GM08714 (cell line): ENCODE data around the gene SLC7A8.

ENCODE experiments used
- H3K4me3 ChIP-seq: fragments of 200-500 bp; sonication (Bioruptor generic); 2 replicates; pipeline ENCODE4 v1.5.1; 2014; ENCODE audit warnings: mild to moderate bottlenecking, low read length, inconsistent platforms
- ZNF274 ChIP-seq: IDR thresholded peaks from 2 replicates; pipeline ENCODE4 v1.6.1; 2012; ENCODE audit warnings: mild to moderate bottlenecking, low read depth, low read length

Gene SLC7A8

DNA sequence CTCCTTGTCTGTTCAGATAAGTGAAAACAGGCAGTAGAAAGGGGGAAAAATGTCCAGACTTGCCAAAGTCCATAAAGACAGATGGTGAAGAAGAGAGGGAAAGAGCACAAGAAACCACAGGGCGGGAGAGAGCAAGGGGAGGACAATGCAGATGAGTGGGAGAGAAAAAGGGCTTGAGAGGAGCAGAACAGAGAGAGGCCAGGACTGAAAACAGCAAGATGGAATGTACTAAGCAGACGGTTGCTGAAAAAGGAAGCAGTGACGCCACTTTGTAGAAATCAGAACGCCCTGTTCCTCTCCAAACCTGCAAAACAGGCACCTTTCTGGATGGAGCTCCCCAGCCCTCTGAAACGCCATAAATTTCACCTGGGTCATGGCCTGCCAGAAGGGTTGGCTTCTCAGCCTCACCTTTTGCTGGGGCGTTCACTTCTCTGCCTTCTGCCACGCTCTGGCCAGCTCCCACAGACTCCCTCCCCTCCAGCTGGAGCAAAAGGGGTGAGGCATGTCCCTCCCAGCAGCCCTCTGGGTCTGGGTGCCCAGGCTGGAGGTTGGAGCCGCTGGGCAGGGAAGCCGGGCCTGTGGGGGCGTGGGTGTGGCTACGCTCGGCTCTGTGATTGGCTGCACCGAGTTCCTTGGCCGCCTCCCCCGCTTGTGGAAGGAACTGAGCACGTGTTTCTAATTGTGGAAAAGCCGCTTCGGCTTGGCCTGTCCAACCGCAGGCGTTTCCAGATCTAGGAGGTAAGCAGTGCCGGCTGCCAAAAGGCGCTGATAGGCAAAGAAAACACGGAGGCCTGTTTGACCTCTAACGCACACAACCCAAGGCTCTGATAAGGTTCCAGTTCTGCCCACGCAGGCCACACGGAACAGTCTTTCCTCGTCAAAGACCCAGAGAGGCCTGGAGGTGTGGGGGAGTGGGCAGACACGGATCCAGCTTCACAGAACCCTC, 29.3 kb downstream of the SLC7A8 start:
- H3K4me3 ChIP-seq = no peak overlapping the region
- TF ChIP-seq ZNF274 = no peak

DNA sequence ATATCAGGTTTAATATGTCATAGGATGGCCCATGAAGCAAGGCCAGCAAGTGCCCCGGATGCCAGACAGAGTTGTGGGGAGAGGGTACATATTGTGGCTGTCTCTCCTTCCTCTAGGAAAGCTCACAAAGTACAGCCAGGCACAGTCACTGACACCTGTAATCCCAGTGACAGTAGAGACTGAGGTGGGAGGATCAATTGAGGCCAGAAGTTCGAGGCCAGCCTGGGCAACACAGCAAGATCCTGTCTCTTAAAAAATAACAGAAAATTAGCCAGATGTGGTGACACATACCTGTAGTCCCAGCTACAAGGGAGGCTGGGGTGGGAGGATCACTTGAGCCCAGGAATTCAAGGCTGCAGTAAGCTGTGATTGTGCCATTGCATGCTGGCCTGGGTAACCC, 32.1 kb downstream of the SLC7A8 start:
- TF ChIP-seq ZNF274 = no peak
- H3K4me3 ChIP-seq = no peak overlapping the region

DNA sequence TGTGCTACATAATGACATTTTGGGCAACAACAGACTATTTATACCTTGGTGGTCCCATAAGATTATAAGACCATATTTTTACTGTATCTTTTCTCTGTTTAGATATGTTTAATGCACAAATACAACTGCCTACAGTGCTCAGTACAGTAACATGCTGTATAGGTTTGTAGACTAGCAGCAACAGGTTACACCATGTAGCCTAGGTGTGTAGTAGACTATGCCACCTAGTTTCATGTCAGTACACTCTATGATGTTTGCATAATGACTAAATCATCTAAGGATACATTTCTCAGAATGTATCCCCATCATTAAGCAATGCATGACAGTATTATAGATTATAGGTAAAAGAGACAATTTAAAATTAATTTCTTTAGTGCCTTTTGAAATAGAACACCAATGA, 33.7 kb downstream of the SLC7A8 start:
- no peak for TF ChIP-seq ZNF274
- no peak overlapping the region for H3K4me3 ChIP-seq

DNA sequence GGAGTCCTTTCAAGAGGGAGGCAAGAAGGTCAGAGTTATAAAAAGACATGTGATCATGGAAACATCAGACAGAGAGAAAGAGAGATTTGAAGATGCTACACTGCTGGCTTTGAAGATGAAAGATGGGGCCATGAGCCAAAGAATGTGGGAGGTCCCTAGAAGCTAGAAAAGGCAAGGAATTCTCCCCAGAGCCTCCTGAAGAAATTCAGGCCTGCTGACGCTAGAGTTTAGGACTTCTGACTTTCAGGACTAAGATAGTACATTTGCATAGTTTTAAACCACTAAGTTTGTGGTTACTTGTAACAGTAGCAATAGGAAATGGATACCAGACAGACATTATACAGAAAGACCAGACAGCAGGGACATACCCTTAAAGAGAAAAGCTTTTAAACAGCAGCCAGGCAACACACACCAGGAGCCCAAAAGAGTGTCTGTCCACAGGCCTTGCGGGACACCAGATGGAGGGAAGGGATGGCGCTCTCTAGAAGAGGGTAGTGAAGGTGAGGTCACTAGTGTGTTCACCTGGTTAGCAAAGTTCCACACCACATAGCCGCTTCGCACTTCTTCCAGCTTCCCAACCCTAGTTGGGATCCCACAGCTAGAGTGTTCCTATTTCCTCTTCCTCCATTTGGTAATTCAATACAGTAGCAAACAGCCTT, 34.7 kb downstream of the SLC7A8 start:
- TF ChIP-seq ZNF274 = no peak
- no peak overlapping the region for H3K4me3 ChIP-seq

DNA sequence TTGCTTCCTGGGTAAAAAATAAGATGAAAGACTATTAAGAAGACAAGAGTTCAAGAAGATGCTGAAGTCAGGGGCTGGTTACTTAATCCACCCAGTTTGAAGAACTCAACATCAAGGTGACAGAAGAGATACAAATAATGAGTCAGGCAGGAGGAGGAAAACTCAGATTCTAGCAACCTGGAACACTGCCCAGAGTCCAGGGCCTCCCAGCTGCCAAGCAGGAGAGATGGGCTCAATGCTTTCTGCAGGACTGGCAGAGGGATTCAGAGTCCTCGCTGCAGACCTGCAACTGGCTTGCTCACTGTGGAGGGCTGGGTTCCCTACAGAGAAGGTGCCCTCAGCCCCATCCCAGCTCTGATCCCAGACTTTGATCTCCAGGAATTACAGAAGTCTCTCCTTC, 35.8 kb downstream of the SLC7A8 start:
- no peak overlapping the region for H3K4me3 ChIP-seq
- no peak for TF ChIP-seq ZNF274

DNA sequence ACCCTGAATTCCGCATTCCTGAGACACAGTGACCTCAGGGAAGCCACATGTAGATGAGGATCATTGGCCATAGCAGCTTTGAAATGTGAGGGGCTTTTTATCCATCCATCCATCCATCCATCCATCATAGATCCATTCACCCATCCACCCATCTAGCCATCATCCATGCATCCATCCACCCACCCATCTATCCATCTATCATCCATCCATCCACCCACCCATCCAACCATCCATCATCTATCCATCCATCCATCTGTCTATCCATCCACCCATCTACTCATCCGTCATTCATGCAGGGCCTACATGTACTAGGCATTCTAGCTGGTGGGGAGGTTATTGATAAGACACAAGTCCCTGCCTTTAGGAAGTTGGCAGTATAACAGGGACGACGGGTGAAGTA, 36.5 kb downstream of the SLC7A8 start:
- H3K4me3 ChIP-seq = no peak overlapping the region
- TF ChIP-seq ZNF274 = no peak

DNA sequence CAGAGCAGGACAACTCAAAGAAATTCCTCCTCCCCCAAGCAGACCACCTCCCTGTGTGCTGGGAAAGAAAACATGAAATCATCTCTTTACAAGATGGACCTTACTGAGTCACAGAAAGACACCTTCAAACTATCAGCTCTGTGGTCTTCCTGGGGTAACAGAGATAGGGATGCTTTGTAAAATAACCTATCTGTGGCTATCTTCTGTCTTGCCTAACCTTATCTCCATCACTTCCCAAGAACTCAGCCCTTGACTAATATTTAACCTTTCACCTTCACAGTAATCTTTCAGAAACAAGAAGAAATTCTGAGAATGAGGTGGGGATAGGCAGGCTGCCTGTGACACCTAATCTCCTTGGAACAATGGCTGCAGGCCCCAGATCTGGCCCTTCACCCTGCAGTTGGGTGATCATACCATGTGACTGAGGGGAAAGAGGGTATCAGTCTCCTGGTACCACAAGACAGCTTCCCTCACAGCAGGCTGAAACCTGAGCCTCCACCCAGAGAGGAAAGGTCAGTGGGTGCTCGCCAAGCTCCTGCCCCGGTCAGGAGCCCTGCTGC, 37.0 kb downstream of the SLC7A8 start:
- H3K4me3 ChIP-seq = no peak overlapping the region
- TF ChIP-seq ZNF274 = no peak

DNA sequence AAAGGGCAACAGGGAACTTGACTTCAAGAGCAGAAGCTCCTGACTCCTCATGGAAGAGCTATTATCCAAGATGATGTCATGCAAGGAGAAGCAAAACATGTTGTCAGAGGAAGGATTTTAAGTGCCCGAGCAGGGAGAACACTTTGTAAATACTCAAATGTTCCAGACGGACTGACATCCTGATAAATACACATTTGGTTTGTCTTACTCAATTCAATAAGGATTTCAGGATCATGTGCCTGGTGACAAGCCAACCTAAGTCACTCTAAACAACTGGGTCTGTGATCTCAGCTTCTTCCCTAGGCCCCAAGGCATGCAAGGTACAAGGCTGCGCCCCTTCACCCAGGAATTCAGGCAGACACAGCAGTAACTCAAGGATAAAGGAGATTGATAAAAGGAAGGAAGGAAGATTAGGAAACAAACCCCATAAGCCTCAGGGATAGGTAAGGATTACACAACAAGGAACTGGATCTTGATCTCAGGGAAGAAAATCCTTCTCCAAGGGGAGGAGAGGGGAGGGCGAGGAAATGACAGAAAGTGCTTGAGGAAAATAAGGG, 37.6 kb downstream of the SLC7A8 start:
- no peak overlapping the region for H3K4me3 ChIP-seq
- no peak for TF ChIP-seq ZNF274

DNA sequence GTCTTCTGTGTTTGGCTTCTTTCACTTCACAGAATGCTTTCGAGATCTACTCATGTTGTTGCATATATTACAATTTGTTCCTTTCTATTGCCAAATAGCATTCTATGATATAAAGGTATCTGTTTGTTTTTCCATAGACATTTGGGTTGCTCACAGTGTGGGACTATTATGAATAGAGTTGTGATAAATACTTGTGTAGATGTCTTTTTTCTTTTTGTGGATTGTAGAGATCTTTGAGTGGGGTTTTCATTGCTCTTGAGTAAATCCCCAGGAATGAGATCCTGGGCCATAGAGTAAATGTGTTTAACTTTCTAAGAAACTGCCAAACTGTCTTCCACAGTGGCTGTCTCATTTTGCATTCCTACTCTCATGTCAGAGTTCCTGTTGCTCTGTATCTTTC, 39.5 kb downstream of the SLC7A8 start:
- no peak for TF ChIP-seq ZNF274
- no peak overlapping the region for H3K4me3 ChIP-seq

DNA sequence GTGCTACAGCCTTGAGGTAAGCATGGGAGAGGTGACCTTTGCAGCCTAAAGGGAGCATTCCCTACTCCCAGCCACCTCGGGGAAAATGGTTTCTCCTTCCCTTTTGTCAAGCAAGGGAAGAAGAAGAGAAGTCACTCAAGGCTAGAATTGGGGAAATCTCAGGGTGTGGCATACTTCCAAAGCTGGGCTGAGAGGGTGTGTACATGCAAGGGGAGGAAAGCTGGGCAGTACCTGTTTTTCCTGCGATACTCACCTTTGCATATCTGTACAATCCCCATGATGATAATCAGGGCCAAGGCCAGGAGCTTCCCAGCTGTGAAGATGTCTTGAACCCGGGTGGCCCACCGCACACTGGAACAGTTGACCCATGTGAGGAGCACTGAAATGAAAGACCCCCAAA, 40.6 kb downstream of the SLC7A8 start:
- TF ChIP-seq ZNF274 = no peak
- no peak overlapping the region for H3K4me3 ChIP-seq

DNA sequence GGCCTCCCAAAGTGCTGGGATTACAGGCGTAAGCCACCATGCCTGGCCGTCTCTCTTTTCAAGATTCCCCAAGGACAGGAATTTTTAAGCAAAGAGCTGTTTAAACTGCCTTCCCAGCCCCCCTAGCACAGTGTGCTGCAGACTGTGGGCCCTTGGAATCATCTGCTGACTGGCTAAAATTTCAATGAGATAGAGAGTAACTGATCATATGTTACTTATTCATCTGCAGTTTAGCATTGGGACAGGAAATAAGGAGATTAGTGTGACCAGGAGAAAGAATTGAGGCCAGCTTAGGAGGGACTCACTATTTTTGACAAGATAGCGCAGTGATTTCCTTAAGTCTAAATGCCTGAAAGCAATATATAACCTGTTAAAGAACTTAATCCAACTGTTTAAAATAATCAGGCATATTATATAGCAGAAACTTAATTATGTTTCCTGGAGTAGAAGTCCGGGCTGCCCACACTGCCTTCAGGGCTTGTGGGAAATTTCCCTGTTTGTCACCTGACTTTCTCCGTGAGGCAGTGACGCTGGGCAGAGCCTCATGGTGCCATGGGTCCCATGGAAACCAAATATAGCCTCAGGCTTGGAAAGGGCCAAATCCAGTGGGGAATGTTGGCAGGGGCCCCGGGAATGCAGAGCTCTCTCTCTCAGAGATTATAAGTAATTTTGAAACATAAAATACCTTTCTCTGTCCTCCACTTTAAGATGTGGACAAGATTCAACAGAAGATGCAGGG, 41.6 kb downstream of the SLC7A8 start:
- TF ChIP-seq ZNF274 = no peak

DNA sequence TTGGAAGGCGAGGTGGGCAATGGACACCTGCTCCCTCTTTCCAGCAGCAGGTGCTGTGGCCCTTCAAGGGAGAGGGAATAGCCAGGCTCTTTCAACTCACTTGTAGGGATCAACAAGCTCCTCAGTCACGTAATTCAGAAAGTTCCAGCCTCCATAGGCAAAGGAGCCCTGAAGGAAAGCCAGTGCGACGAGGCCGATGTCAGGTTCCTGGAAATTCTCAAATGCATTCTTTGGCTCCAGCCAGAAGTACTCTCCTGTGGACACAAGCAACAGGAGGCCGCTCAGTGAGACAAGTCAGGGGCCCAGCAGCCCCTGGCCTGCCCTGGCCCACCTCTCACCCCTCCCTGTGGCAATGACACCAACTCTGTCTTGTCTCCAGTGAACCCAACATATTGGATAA, 43.1 kb downstream of the SLC7A8 start:
- no peak overlapping the region for H3K4me3 ChIP-seq
- no peak for TF ChIP-seq ZNF274

More for the DNA sequence above, 41.6 kb downstream of the SLC7A8 start:
- no peak overlapping the region for H3K4me3 ChIP-seq

DNA sequence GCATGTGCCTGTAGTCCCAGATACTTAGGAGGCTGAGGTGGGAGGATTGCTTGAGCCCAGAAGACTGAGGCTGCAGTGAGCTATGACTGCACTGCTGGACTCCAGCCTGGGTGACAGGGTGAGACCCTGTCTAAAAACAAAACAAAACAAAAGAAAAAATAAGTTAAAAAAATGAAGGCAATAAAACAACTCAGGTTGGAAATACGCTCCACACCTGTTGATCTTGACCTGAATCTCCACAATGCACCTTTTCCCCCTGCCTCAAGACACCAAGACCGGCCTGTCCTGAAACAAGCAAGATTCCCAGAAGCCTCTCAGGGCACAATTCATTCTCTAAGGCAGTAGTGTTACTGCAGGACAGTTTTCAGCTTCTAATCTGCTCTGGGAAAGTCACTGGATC, 43.6 kb downstream of the SLC7A8 start:
- TF ChIP-seq ZNF274 = no peak
- H3K4me3 ChIP-seq = no peak overlapping the region
